ENCODE data around the gene SYNJ1.

DNA sequence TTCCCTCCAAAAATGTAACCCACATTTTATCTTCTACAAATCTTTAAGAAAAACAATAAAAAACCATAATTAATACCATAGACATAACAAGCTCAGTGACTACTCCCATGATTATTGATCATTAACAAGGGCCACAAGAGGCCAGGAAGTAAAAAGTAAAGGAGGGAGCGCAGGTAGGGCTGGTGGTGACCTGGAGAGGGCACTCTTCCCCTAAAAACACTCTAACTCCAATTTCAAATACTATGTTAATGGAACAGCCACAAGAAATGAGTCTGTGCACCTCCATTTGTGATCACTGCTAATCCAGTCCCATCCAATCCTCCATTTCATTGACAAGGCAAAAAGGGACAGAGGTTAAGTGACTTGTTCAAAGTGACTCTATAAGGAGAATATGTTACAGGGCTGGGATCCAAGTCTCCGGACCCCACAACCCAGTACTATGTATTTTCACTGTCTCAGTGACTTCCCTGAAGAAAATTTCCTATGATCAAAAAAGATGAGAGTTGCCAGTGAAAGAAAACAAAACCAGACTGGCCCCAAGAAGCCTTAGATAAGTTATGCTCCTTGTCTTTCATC is 74.4 kb downstream of the SYNJ1 start:
- TF ChIP-seq POLR2A (IDR thresholded peaks at IDR 0.05; ENCODE audit: low read length), result no peak
- TF ChIP-seq GATA1 (IDR thresholded peaks at IDR 0.05; ENCODE audit: low read depth, low read length), result no peak
